ENCODE data around the gene TMEM129. TPM values are rescaled to one million over a fixed set of nuclear protein-coding genes. Genes with fewer than 3 reads are reported as not detected.

TMEM129 gene
- total and polyA plus RNA-seq, 10 of the 15 experiments (the other 5 are each of a cell fraction or from before 2014, with no cell fraction given), result 0.19 to 24.9 (median 13.2) TPM

- Histone ChIP-seq H3K27ac (ENCODE audit: control insufficient read depth, insufficient read depth) (no peak overlapping the region), H2AFZ (ENCODE audit: control insufficient read depth, low read depth, low read length) (no peak overlapping the region), H3K9ac (ENCODE audit: control insufficient read depth, insufficient read depth, low read length) (no peak overlapping the region), H3K9me3 (replicated peaks; ENCODE audit: control insufficient read depth, insufficient read depth, low read length) (no peaks in the 10 kb centered on the region), H3K79me2 (ENCODE audit: control insufficient read depth, insufficient read depth, low read length) (no peaks in the 10 kb centered on the region), H3K27me3 (replicated peaks in 1 of 2; ENCODE audit: control insufficient read depth in 2 of 2, insufficient read depth in 2 of 2, low read length in 1 of 2) (peaks cover 3% of the 10 kb centered on the region in 2 experiments; a peak in 1 of 4 replicates), H3K36me3 (ENCODE audit: control insufficient read depth in 2 of 2, insufficient read depth in 2 of 2, low read length in 1 of 2) (no peaks in the 10 kb centered on the region), H3K4me3 (no peak overlapping the region), H3K4me2 (ENCODE audit: control insufficient read depth, insufficient read depth) (no peak overlapping the region), H4K20me1 (ENCODE audit: control insufficient read depth, insufficient read depth) (no peaks in the 10 kb centered on the region), H3K4me1 (ENCODE audit: control insufficient read depth, insufficient read depth, low read length) (no peaks in the 10 kb centered on the region)
- no TSS peak for BruUV-seq (replicated peaks)
- ChIA-PET RAD21 (ENCODE audit: unreplicated experiment) (no interaction called here), SMC1A (ENCODE audit: uncharacterized antibody, unreplicated experiment) (no interaction called here), POLR2A (no interaction called here), CTCF (no interaction called here)
- WGBS (ENCODE audit: insufficient coverage, insufficient replicate concordance, low lambda C conversion rate, missing lambda C conversion rate), result 24% methylated on average over 9 of the region's 10 CpGs
- DNase-seq (ENCODE audit: low read depth, low spot score), result no peak
- 0 out of 2 replicates have a peak, but pooled peaks have one; percentile 10 for TF ChIP-seq NR2F1 (conservative IDR thresholded peaks at IDR 0.05)
- TF ChIP-seq IKZF1 (conservative IDR thresholded peaks at IDR 0.05), result no peak
- TF ChIP-seq RAD51 (IDR thresholded peaks at IDR 0.05), result peak; percentile 71
- TF ChIP-seq WRNIP1 (IDR thresholded peaks at IDR 0.05; ENCODE audit: borderline replicate concordance, low read depth, low read length), result no peak
- no peak for TF ChIP-seq ZNF687 (IDR thresholded peaks at IDR 0.05)
- peak; percentile 61; the same call in 1 of the 2 replicates for TF ChIP-seq NFXL1 (IDR thresholded peaks at IDR 0.05; ENCODE audit: borderline replicate concordance)
- TF ChIP-seq TBL1XR1 (IDR thresholded peaks at IDR 0.05; ENCODE audit: low read depth, low read length), result no peak
- peak; percentile 73 for TF ChIP-seq USF1 (IDR thresholded peaks at IDR 0.05; ENCODE audit: borderline replicate concordance, extremely low read length, insufficient read depth, low read depth, low read length)
- peak in 1 of 2 experiments; percentile 59; a peak in 2 of 4 replicates for TF ChIP-seq BHLHE40 (IDR thresholded peaks at IDR 0.05; ENCODE audit: borderline replicate concordance in 1 of 2, low read depth in 2 of 2, low read length in 1 of 2)
- no peak for TF ChIP-seq MEF2A (IDR thresholded peaks at IDR 0.05; ENCODE audit: insufficient read depth, low read depth, low read length)
- in situ Hi-C loops (cut with MboI) (no loop called here), intact Hi-C loops (cut with micrococcal nuclease; ENCODE audit: unreplicated experiment) (no loop called here)
- ATAC-seq, result peak; percentile 13; the same call in 2 of the 3 replicates
- no peak for FAIRE-seq
Measured at GRCh38 chr4:1765409-1766072, 44.4 kb upstream of the TMEM129 start.

All from GM12878 (cell line).